ENCODE measurements around the gene ATP1A2. TPM values are rescaled to one million over a fixed set of nuclear protein-coding genes. Genes with fewer than 3 reads are reported as not detected.

Gene ATP1A2
- total RNA-seq, 2 experiments from 2014 or later = not detected

GRCh38 chr1:160134791-160135572 is 19.4 kb downstream of the ATP1A2 start:
- Mint-ChIP-seq H3K27ac (no peak overlapping the region), H3K9me3 (ENCODE audit: low read depth) (no peaks in the 10 kb centered on the region), H3K4me1 (no peaks in the 10 kb centered on the region), H3K4me3 (no peak overlapping the region), H3K36me3 (ENCODE audit: low read depth) (no peaks in the 10 kb centered on the region), H3K27me3 (no peaks in the 10 kb centered on the region)
- ATAC-seq = no peak
- intact Hi-C loops (cut with DNase I, micrococcal nuclease) = no loop called here
- CTCF ChIA-PET = no interaction called here
- DNase-seq = no peak
- POLR2A ChIA-PET = no interaction called here

GRCh38 chr1:160136121-160136925 is 20.8 kb downstream of the ATP1A2 start:
- no peaks in the 10 kb centered on the region for H3K4me1 Mint-ChIP-seq
- no peaks in the 10 kb centered on the region for H3K36me3 Mint-ChIP-seq (ENCODE audit: low read depth)
- no peak overlapping the region for H3K27ac Mint-ChIP-seq
- H3K27me3 Mint-ChIP-seq = no peaks in the 10 kb centered on the region
- POLR2A ChIA-PET = no interaction called here
- CTCF ChIA-PET = interaction anchor here (0.6 kb wide), 1 partner anchor 26 kb away, joined by 4 read pairs; no protein-coding TSS in a partner anchor
- no peaks in the 10 kb centered on the region for H3K9me3 Mint-ChIP-seq (ENCODE audit: low read depth)
- no peak for DNase-seq
- intact Hi-C loops (cut with DNase I, micrococcal nuclease) = no loop called here
- H3K4me3 Mint-ChIP-seq = no peak overlapping the region
- no peak for ATAC-seq

- ChIA-PET POLR2A (no interaction called here), CTCF (no interaction called here)
- Mint-ChIP-seq H3K4me1 (no peaks in the 10 kb centered on the region), H3K9me3 (ENCODE audit: low read depth) (no peaks in the 10 kb centered on the region), H3K27ac (no peak overlapping the region), H3K4me3 (no peak overlapping the region), H3K36me3 (ENCODE audit: low read depth) (no peaks in the 10 kb centered on the region), H3K27me3 (peaks cover 5% of the 10 kb centered on the region)
- intact Hi-C loops (cut with DNase I, micrococcal nuclease) = no loop called here
- no peak for DNase-seq
- no peak for ATAC-seq
Observed at GRCh38 chr1:160136926-160137200, 21.3 kb downstream of the ATP1A2 start.

- H3K36me3 Mint-ChIP-seq (ENCODE audit: low read depth) = no peaks in the 10 kb centered on the region
- no peaks in the 10 kb centered on the region for H3K4me1 Mint-ChIP-seq
- H3K4me3 Mint-ChIP-seq = no peak overlapping the region
- no peaks in the 10 kb centered on the region for H3K9me3 Mint-ChIP-seq (ENCODE audit: low read depth)
- POLR2A ChIA-PET = no interaction called here
- peaks cover 6% of the 10 kb centered on the region for H3K27me3 Mint-ChIP-seq
- ATAC-seq = no peak
- no peak overlapping the region for H3K27ac Mint-ChIP-seq
- intact Hi-C loops (cut with DNase I, micrococcal nuclease) = no loop called here
- CTCF ChIA-PET = interaction anchor here (0.7 kb wide), 1 partner anchor 22 kb away, joined by 3 read pairs; no protein-coding TSS in a partner anchor
- no peak for DNase-seq
Observed at GRCh38 chr1:160137216-160137862, 21.8 kb downstream of the ATP1A2 start.

GRCh38 chr1:160139840-160140239 is 24.3 kb downstream of the ATP1A2 start:
- DNase-seq (no peak), ATAC-seq (no peak)
- POLR2A ChIA-PET = no interaction called here
- no peaks in the 10 kb centered on the region for H3K36me3 Mint-ChIP-seq (ENCODE audit: low read depth)
- no peaks in the 10 kb centered on the region for H3K9me3 Mint-ChIP-seq (ENCODE audit: low read depth)
- H3K27ac Mint-ChIP-seq = no peak overlapping the region
- no peak overlapping the region for H3K4me3 Mint-ChIP-seq
- CTCF ChIA-PET = no interaction called here
- H3K4me1 Mint-ChIP-seq = no peaks in the 10 kb centered on the region
- intact Hi-C loops (cut with DNase I, micrococcal nuclease) = no loop called here
- peaks cover 11% of the 10 kb centered on the region for H3K27me3 Mint-ChIP-seq

GRCh38 chr1:160143695-160144094 is 28.1 kb downstream of the ATP1A2 start:
- Mint-ChIP-seq H3K27ac (no peak overlapping the region), H3K27me3 (peaks cover 12% of the 10 kb centered on the region), H3K4me3 (no peak overlapping the region), H3K9me3 (ENCODE audit: low read depth) (no peaks in the 10 kb centered on the region), H3K4me1 (no peaks in the 10 kb centered on the region), H3K36me3 (ENCODE audit: low read depth) (no peaks in the 10 kb centered on the region)
- ATAC-seq (no peak), DNase-seq (no peak)
- CTCF ChIA-PET = interaction anchor here (0.7 kb wide), 1 partner anchor 22 kb away, joined by 3 read pairs; no protein-coding TSS in a partner anchor
- POLR2A ChIA-PET = no interaction called here
- intact Hi-C loops (cut with DNase I, micrococcal nuclease) = no loop called here

- ATAC-seq (no peak), DNase-seq (no peak)
- Mint-ChIP-seq H3K27me3 (peaks cover 12% of the 10 kb centered on the region), H3K4me1 (no peaks in the 10 kb centered on the region), H3K36me3 (ENCODE audit: low read depth) (no peaks in the 10 kb centered on the region), H3K4me3 (no peak overlapping the region), H3K27ac (no peak overlapping the region), H3K9me3 (ENCODE audit: low read depth) (no peaks in the 10 kb centered on the region)
- CTCF ChIA-PET = no interaction called here
- POLR2A ChIA-PET = no interaction called here
- intact Hi-C loops (cut with DNase I, micrococcal nuclease) = no loop called here
Observed at GRCh38 chr1:160144921-160145320, 29.4 kb downstream of the ATP1A2 start.

GRCh38 chr1:160146107-160146506 is 30.5 kb downstream of the ATP1A2 start:
- Mint-ChIP-seq H3K27me3 (peaks cover 12% of the 10 kb centered on the region), H3K27ac (no peak overlapping the region), H3K4me3 (no peak overlapping the region), H3K4me1 (no peaks in the 10 kb centered on the region), H3K9me3 (ENCODE audit: low read depth) (no peaks in the 10 kb centered on the region), H3K36me3 (ENCODE audit: low read depth) (no peaks in the 10 kb centered on the region)
- no peak for ATAC-seq
- intact Hi-C loops (cut with DNase I, micrococcal nuclease) = no loop called here
- ChIA-PET CTCF (interaction anchor here (1.4 kb wide), 1 partner anchor 15 kb away, joined by 4 read pairs; no protein-coding TSS in a partner anchor), POLR2A (no interaction called here)
- DNase-seq = no peak

GRCh38 chr1:160148121-160148520 is 32.6 kb downstream of the ATP1A2 start:
- Mint-ChIP-seq H3K27me3 (peaks cover 4% of the 10 kb centered on the region), H3K27ac (no peak overlapping the region), H3K36me3 (ENCODE audit: low read depth) (no peaks in the 10 kb centered on the region), H3K4me1 (no peaks in the 10 kb centered on the region), H3K9me3 (ENCODE audit: low read depth) (no peaks in the 10 kb centered on the region), H3K4me3 (no peak overlapping the region)
- intact Hi-C loops (cut with DNase I, micrococcal nuclease) = no loop called here
- CTCF ChIA-PET = interaction anchor here (0.7 to 1.4 kb wide), 2 partner anchors 36 to 456 kb away, joined by 3 read pairs; no protein-coding TSS in a partner anchor
- ATAC-seq (no peak), DNase-seq (no peak)
- POLR2A ChIA-PET = no interaction called here

GRCh38 chr1:160149233-160149632 is 33.7 kb downstream of the ATP1A2 start:
- ChIA-PET POLR2A (no interaction called here), CTCF (interaction anchor here (0.5 to 0.7 kb wide), 2 partner anchors 9 to 80 kb away, joined by 3 read pairs; no protein-coding TSS in a partner anchor)
- intact Hi-C loops (cut with DNase I, micrococcal nuclease) = no loop called here
- Mint-ChIP-seq H3K27ac (no peak overlapping the region), H3K4me1 (no peaks in the 10 kb centered on the region), H3K27me3 (peaks cover 2% of the 10 kb centered on the region), H3K36me3 (ENCODE audit: low read depth) (no peaks in the 10 kb centered on the region), H3K4me3 (no peak overlapping the region), H3K9me3 (ENCODE audit: low read depth) (no peaks in the 10 kb centered on the region)
- DNase-seq (no peak), ATAC-seq (no peak)

GRCh38 chr1:160149716-160150115 is 34.2 kb downstream of the ATP1A2 start:
- ChIA-PET CTCF (interaction anchor here (0.5 to 0.7 kb wide), 2 partner anchors 9 to 81 kb away, joined by 3 read pairs; no protein-coding TSS in a partner anchor), POLR2A (no interaction called here)
- H3K27me3 Mint-ChIP-seq = peaks cover 2% of the 10 kb centered on the region
- no peak overlapping the region for H3K27ac Mint-ChIP-seq
- H3K36me3 Mint-ChIP-seq (ENCODE audit: low read depth) = no peaks in the 10 kb centered on the region
- DNase-seq (no peak), ATAC-seq (no peak)
- no peaks in the 10 kb centered on the region for H3K9me3 Mint-ChIP-seq (ENCODE audit: low read depth)
- H3K4me3 Mint-ChIP-seq = no peak overlapping the region
- intact Hi-C loops (cut with DNase I, micrococcal nuclease) = no loop called here
- no peaks in the 10 kb centered on the region for H3K4me1 Mint-ChIP-seq

Data from activated CD4-positive, alpha-beta T cell treated with anti-CD3 and anti-CD28 coated beads for 36 hours (primary cell).